HUES48 (cell line): ENCODE measurements around the gene NFXL1.
A peak's percentile ranks its signal among the peaks of the same experiment; 100 is the strongest.

Experiments used
- H3K27ac ChIP-seq: one replicate; pipeline ENCODE4 v1.7.0; 2013; ENCODE audit warnings: low read depth, low read length, inconsistent platforms
- H3K27me3 ChIP-seq: 2 replicates; pipeline ENCODE4 v1.6.1; 2013; ENCODE audit warnings: mild to moderate bottlenecking, low read length; ENCODE audit not compliant: control insufficient read depth, insufficient read depth
- H3K36me3 ChIP-seq: 2 replicates; pipeline ENCODE4 v1.6.1; 2013; ENCODE audit warnings: low read length; ENCODE audit not compliant: control insufficient read depth, insufficient read depth
- H3K4me1 ChIP-seq: 2 replicates; pipeline ENCODE4 v1.6.1; 2013; ENCODE audit warnings: mild to moderate bottlenecking, low read length; ENCODE audit not compliant: control insufficient read depth, insufficient read depth
- H3K4me3 ChIP-seq: 2 replicates; pipeline ENCODE4 v1.5.1; 2013; ENCODE audit warnings: mild to moderate bottlenecking, low read depth, low read length
- H3K9ac ChIP-seq: 2 replicates; pipeline ENCODE4 v1.6.1; 2013; ENCODE audit warnings: mild to moderate bottlenecking, low read depth, low read length, moderate library complexity
- H3K9me3 ChIP-seq: 2 replicates; pipeline ENCODE4 v1.6.1; 2013; ENCODE audit warnings: low read length; ENCODE audit not compliant: control insufficient read depth, insufficient read depth

NFXL1 gene

DNA sequence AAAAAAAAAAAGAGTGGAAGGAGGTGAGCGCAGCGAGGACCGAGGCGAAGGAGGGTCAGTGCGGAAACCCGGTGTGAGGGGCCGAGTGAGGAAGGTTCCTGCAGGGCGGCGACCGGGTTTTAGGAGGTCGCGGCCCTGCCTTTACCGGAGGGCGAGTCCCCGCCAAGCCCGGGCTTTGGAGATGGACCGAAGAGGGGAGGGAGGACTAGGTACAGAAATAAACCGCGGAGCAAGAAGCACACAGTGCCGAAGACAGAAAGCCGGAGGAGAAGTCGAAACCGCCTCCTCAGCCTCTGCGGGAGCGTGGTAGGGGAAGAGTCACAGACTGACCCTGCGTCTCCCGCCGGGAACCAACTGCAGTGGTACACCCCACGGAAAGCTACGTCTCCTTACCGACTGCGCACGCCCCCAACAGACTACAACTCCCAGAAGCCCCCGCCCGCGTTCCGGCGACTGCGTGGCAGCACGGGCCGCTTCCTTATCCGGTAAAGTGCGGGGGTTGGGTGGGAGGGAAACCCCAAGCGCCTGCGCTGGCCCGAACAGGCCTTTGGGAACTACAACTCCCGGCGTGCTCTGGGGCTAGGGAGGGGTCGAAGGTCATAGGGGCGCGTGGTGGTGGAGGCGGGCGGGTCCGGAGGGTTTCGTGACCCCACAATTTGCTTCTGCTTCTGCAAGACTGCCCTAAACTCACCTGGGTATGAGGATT lies at the start of gene NFXL1:
NFXL1 (minus strand) TSS at position 364 of the 706 bp plus-strand sequence. CDS start 380 bp downstream, outside the sequence.
- Histone ChIP-seq H3K9ac (peak within 1 kb of the TSS; percentile 83), H3K27me3 (no peaks in the 10 kb centered on the region), H3K4me1 (peaks cover 5% of the 10 kb centered on the region; the same call in 1 of the 2 replicates), H3K36me3 (peaks cover 28% of the 10 kb centered on the region), H3K9me3 (no peaks in the 10 kb centered on the region), H3K4me3 (peak within 1 kb of the TSS; percentile 99), H3K27ac (peak within 1 kb of the TSS; percentile 60)

DNA sequence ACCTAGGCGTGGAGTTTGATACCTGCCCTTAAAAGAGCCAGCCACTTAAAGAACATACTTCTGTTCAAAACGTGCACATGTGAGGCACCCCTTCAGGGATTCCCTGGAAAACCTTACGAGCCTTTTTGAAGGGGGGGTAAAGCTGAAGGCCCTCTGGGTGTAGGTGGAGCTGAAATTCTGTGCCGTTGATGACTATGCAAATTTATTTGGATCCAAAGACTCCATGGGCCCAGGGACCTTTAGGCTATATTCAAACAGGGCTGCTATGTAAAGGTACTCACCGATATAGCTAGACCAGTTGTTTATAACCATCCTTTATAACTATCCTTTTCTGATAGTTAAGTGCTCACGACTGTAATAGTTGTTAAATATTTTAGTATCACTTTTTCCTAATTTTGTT lies 40.3 kb upstream of the NFXL1 start:
- H3K9me3 ChIP-seq = no peaks in the 10 kb centered on the region
- H3K36me3 ChIP-seq = no peaks in the 10 kb centered on the region
- H3K9ac ChIP-seq = no peak overlapping the region
- H3K4me3 ChIP-seq = no peak overlapping the region
- no peaks in the 10 kb centered on the region for H3K27me3 ChIP-seq
- peaks cover 2% of the 10 kb centered on the region; the same call in 1 of the 2 replicates for H3K4me1 ChIP-seq
- H3K27ac ChIP-seq = no peak overlapping the region

DNA sequence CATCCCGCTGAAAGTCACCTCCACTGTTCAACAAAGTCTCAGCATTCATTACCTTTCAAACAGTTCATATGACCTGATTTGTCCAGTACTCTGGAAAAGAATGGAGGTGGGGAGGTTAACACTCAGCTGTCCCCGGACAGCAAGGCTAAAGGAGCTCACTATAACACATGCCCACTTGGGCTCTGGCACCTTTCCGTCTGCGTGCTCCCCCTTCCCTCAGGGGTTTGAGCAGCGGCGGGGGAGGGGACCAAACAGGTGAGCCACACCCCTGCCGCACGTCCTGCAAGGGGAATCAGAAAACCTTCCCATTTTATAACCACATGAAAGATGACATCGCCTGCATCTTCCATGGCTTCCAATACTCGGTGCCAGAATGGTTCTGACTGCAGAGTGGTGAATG lies 39.9 kb upstream of the NFXL1 start:
- Histone ChIP-seq H3K27ac (no peak overlapping the region), H3K4me3 (no peak overlapping the region), H3K27me3 (no peaks in the 10 kb centered on the region), H3K9ac (no peak overlapping the region), H3K9me3 (no peaks in the 10 kb centered on the region), H3K4me1 (peaks cover 2% of the 10 kb centered on the region; the same call in 1 of the 2 replicates), H3K36me3 (no peaks in the 10 kb centered on the region)

DNA sequence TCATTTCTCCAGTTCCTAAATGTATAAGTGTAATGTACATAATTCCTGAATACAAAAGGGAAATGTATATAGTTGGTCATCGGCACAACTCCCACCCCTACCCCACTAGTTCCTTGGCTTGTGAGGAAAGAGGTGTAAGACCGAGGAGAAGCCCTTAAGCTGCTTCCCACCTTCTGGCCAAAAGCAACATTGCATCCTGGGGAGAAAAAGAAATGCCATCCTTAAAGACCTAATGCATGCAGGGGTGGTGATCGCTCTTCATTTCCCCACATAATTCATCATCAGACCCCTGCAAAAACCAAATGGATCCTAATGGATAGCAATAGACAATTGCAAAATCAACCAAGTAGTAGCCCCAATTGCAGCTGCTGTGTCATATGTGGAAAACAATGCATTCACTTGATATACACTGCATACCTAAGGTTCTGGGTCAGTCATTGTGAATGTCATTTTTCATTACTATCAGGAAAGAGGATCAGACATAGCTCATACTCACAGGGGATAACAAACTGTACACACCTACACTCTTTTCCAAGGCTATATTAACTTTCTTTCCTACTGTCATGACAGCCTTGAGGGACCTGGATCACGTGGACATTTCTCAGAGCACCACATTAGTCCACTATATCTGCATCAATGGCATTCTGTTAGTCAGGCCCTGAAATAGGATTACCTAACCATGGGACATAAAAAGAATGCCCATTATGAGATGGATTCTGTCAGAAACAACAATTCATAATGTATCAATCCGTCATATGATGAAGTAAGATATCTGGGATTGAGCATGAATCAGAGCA lies 31.7 kb upstream of the NFXL1 start:
- H3K9me3 ChIP-seq = no peaks in the 10 kb centered on the region
- H3K4me3 ChIP-seq = no peak overlapping the region
- peaks cover 7% of the 10 kb centered on the region; the same call in 1 of the 2 replicates for H3K4me1 ChIP-seq
- H3K9ac ChIP-seq = no peak overlapping the region
- no peak overlapping the region for H3K27ac ChIP-seq
- H3K27me3 ChIP-seq = no peaks in the 10 kb centered on the region
- H3K36me3 ChIP-seq = no peaks in the 10 kb centered on the region

DNA sequence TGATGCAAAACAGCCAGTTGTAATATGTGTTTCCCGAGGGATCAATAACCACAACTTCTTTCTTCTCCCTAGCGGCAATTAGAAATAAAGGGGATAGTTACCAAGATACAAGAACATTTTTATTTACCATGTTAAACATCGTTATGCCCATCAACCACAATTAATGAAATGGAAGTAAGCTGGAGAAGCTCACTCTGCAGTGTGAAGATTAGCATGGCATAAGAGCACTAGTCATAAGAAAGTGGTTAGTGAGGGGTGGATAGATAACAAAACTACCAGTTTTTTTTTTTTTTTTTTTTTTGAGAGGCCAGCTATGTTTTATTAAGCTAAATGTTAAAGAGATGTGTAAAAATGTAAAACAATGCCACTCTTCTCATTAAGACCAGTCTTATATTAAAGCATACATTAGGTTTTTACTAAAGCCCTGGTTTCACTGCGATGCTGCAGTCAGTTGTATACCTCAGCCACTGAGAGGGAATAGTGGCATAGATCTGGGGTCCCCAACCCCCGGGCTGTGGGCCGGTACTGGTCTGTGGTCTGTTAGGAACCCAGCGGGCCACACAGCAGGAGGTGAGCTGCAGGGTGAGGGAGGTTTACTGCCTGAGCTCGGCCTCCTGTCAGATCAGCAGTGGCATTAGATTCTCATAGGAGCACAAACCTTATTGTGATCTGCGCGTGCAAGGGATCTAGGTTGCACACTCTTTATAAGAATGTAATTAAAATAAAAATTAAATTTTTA lies 27.9 kb upstream of the NFXL1 start:
- H3K36me3 ChIP-seq = no peaks in the 10 kb centered on the region
- H3K4me1 ChIP-seq = peaks cover 7% of the 10 kb centered on the region; the same call in 1 of the 2 replicates
- no peaks in the 10 kb centered on the region for H3K27me3 ChIP-seq
- no peak overlapping the region for H3K27ac ChIP-seq
- no peaks in the 10 kb centered on the region for H3K9me3 ChIP-seq
- H3K4me3 ChIP-seq = no peak overlapping the region
- H3K9ac ChIP-seq = no peak overlapping the region

DNA sequence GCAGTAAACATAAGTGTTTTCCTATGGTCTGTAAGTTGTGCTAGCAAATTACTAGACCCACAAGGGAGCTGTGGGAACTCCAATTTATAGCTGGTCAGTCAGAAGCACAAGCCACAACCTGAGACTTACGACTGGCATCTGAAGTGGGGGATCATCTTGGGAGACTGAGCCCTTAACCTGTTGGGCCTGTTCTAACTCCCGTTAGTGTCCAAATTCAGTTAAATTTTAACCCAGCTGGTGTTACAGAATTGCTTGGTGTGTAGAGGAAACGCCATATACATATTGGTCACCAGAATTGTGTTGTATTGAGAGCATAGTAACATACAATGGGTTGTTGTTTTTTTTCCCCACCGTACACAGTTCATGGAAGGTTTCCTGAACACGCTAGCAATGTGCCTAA lies 25.1 kb upstream of the NFXL1 start:
- no peak overlapping the region for H3K9ac ChIP-seq
- H3K27me3 ChIP-seq = no peaks in the 10 kb centered on the region
- peaks cover 7% of the 10 kb centered on the region; the same call in 1 of the 2 replicates for H3K4me1 ChIP-seq
- no peak overlapping the region for H3K27ac ChIP-seq
- H3K4me3 ChIP-seq = no peak overlapping the region
- no peaks in the 10 kb centered on the region for H3K9me3 ChIP-seq
- no peaks in the 10 kb centered on the region for H3K36me3 ChIP-seq

DNA sequence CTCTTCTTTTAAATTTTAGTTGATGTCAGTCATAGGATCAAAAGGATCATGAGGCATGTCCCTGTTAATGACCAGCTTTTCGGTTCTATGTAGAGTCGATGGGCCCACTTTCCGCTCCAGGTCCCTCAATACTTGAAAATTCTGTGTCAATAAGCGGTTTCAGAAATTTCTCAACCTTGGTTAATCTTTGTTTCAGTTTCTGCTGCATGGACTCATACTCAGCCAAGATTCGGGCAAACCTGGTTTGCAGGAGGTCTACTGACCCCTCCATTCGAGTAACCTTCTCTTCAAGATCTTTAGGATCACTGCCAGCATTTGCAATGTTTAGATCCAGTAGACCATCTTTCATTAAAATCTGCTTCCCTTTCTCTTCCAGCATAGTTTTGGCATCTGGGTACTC lies 22.0 kb upstream of the NFXL1 start:
- Histone ChIP-seq H3K36me3 (no peaks in the 10 kb centered on the region), H3K27ac (no peak overlapping the region), H3K4me1 (no peaks in the 10 kb centered on the region), H3K27me3 (no peaks in the 10 kb centered on the region), H3K4me3 (no peak overlapping the region), H3K9ac (no peak overlapping the region), H3K9me3 (no peaks in the 10 kb centered on the region)

DNA sequence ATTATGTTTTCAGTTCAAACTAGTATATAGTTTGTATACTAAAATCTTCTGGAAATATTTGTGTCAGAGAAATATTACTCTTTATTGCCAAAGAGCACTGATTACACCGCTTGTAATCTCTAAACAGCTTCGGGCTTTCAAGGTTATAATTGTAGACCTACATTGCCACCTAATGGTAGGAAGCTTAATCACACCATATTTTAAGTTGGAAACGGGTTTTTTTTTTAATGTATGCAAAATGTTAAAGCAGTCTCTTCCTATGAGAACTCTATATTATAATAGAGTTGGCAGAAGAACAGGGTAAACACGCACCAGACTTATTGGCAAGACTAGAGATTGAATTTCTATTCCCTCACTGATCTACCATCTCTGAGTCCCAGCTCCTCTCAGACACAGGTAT lies 19.5 kb upstream of the NFXL1 start:
- Histone ChIP-seq H3K4me1 (no peaks in the 10 kb centered on the region), H3K36me3 (no peaks in the 10 kb centered on the region)

DNA sequence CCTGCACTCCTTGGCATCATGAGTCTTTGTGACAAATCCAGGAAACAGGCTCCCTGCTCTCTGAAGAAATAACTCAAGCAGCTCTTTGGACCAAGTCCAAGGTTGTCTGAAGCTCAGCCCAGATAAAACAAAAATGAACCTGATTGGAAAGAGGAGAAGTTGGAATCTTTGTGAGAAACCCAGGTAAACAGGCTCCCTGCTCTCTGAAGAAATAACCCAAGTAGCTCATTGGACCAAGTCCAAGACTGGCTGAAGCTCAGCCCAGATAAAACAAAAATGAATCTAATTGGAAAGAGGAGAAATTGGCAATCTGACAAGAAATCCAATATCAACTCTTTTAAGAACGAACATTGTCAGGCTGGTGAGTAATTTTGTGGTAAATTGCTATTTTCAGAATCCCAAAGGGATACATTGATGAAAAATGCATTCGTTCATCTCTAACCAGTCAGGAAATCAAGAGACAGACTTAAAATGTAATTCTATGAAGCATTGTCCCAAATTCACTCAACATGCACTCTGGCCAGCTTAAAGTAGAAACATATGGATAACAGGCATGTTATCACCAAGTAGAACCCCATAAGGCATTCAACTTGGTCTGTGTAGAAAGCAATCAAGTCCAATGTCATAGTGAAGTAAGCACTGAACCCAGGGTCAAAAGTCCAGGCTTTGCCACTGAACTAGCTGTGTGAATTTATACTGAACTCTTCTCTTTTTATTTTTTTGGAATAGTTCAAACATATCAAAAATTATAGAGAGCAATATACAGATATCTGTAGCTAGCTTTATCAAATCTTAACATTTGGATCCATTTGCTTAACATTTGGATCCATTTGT lies 16.8 kb upstream of the NFXL1 start:
- Histone ChIP-seq H3K36me3 (no peaks in the 10 kb centered on the region), H3K27me3 (no peaks in the 10 kb centered on the region), H3K4me1 (peaks cover 4% of the 10 kb centered on the region; the same call in 1 of the 2 replicates), H3K9ac (no peak overlapping the region), H3K27ac (no peak overlapping the region), H3K4me3 (no peak overlapping the region), H3K9me3 (no peaks in the 10 kb centered on the region)

More for the DNA sequence above, 19.5 kb upstream of the NFXL1 start:
- H3K9ac ChIP-seq = no peak overlapping the region
- no peak overlapping the region for H3K27ac ChIP-seq
- H3K4me3 ChIP-seq = no peak overlapping the region
- no peaks in the 10 kb centered on the region for H3K27me3 ChIP-seq
- H3K9me3 ChIP-seq = no peaks in the 10 kb centered on the region

DNA sequence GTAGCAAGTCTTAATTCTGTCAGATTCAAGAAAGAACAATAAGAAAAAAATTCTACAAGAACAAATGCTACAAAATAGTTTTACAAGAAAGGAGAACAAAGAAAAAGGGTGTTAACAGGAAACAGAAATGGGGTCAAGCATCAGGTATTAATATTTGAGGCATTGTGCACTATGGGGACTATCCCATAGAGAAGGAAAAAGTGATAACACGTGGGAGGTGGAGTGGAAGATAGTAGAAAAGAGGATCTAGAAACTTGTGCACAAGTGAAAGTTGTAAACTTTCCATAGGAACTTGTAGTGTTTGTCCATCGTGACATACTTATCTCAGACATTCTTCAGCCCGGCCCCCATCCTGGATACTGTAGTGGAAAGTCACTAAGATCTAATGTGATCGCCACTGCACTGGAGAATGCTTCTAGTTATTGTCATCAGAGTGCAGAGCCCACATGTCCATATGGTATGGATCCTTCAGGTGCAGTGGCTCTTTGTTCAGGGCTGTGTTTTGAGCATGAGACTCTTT lies 15.4 kb upstream of the NFXL1 start:
- Histone ChIP-seq H3K9ac (no peak overlapping the region), H3K27me3 (no peaks in the 10 kb centered on the region), H3K36me3 (no peaks in the 10 kb centered on the region), H3K4me1 (peaks cover 4% of the 10 kb centered on the region; the same call in 1 of the 2 replicates), H3K4me3 (no peak overlapping the region), H3K27ac (no peak overlapping the region), H3K9me3 (no peaks in the 10 kb centered on the region)
